Osteocyte (in vitro differentiated cells): ENCODE results near the gene RDM1. TPM values are rescaled to one million over a fixed set of nuclear protein-coding genes. Genes with fewer than 3 reads are reported as not detected.

Source experiments
- DNase-seq: peaks from one replicate; pipeline ENCODE4 v3.0.0; 2021; ENCODE audit warnings: mixed read lengths; ENCODE audit not compliant: unreplicated experiment; ENCODE audit errors: extremely low spot score
- H3K27ac Mint-ChIP-seq: one replicate; pipeline ENCODE4 v1.8.0; 2021; ENCODE audit warnings: mild to moderate bottlenecking, mixed read lengths; ENCODE audit not compliant: unreplicated experiment
- H3K27me3 Mint-ChIP-seq: one replicate; pipeline ENCODE4 v1.8.0; 2021; ENCODE audit warnings: mixed read lengths; ENCODE audit not compliant: unreplicated experiment
- H3K36me3 Mint-ChIP-seq: one replicate; pipeline ENCODE4 v1.8.0; 2021; ENCODE audit warnings: mixed read lengths; ENCODE audit not compliant: unreplicated experiment
- H3K4me1 Mint-ChIP-seq: one replicate; pipeline ENCODE4 v1.8.0; 2021; ENCODE audit warnings: mixed read lengths; ENCODE audit not compliant: unreplicated experiment
- H3K4me3 Mint-ChIP-seq: one replicate; pipeline ENCODE4 v1.8.0; 2021; ENCODE audit warnings: mild to moderate bottlenecking, moderate library complexity, mixed read lengths; ENCODE audit not compliant: unreplicated experiment
- H3K9me3 Mint-ChIP-seq: one replicate; pipeline ENCODE4 v1.8.0; 2021; ENCODE audit warnings: mixed read lengths; ENCODE audit not compliant: unreplicated experiment
- CTCF ChIP-seq: fragments of 200-600 bp; sonication (generic); IDR thresholded peaks from 2 replicates; pipeline ENCODE4 v1.5.0; 2021; ENCODE audit warnings: antibody characterized with exemption, mild to moderate bottlenecking, moderate library complexity
- total RNA-seq: library from RNA; stranded (reverse); gene quantifications from 2 replicates; pipeline ENCODE4 v1.2.1, GENCODE V29; 2021

Gene RDM1
- total RNA-seq, 1 donor from 2014 or later = 0.35 TPM

GRCh38 chr17:35889818-35890773 is 40.5 kb downstream of the RDM1 start:
- Mint-ChIP-seq H3K36me3 (no peaks in the 10 kb centered on the region), H3K4me1 (peaks cover 25% of the 10 kb centered on the region), H3K27me3 (no peaks in the 10 kb centered on the region), H3K4me3 (no peak overlapping the region), H3K27ac (peak overlapping the region; percentile 77), H3K9me3 (no peaks in the 10 kb centered on the region)
- no peak for DNase-seq
- TF ChIP-seq CTCF = no peak

- no peak for TF ChIP-seq CTCF
- H3K4me3 Mint-ChIP-seq = no peak overlapping the region
- H3K27me3 Mint-ChIP-seq = no peaks in the 10 kb centered on the region
- DNase-seq = no peak
- no peak overlapping the region for H3K27ac Mint-ChIP-seq
- no peaks in the 10 kb centered on the region for H3K36me3 Mint-ChIP-seq
- H3K9me3 Mint-ChIP-seq = no peaks in the 10 kb centered on the region
- peaks cover 25% of the 10 kb centered on the region for H3K4me1 Mint-ChIP-seq
These were observed 41.3 kb downstream of the RDM1 start for GRCh38 chr17:35889241-35889640.

- no peak within 1 kb of the TSS for H3K4me3 Mint-ChIP-seq
- no peaks in the 10 kb centered on the region for H3K27me3 Mint-ChIP-seq
- TF ChIP-seq CTCF = no peak
- no peak within 1 kb of the TSS for H3K27ac Mint-ChIP-seq
- H3K9me3 Mint-ChIP-seq = no peaks in the 10 kb centered on the region
- H3K36me3 Mint-ChIP-seq = no peaks in the 10 kb centered on the region
- peaks cover 3% of the 10 kb centered on the region for H3K4me1 Mint-ChIP-seq
- DNase-seq = no peak
These were observed 50.6 kb downstream of the RDM1 start, which contains the start of gene CCL5 for GRCh38 chr17:35879773-35880654. CCL5 (minus strand) TSS chr17:35880360.

GRCh38 chr17:35878361-35878760 is 52.2 kb downstream of the RDM1 start:
- H3K4me1 Mint-ChIP-seq = peaks cover 3% of the 10 kb centered on the region
- H3K36me3 Mint-ChIP-seq = no peaks in the 10 kb centered on the region
- H3K9me3 Mint-ChIP-seq = no peaks in the 10 kb centered on the region
- H3K4me3 Mint-ChIP-seq = no peak overlapping the region
- TF ChIP-seq CTCF = no peak
- H3K27me3 Mint-ChIP-seq = no peaks in the 10 kb centered on the region
- H3K27ac Mint-ChIP-seq = no peak overlapping the region
- no peak for DNase-seq
